Parathyroid adenoma (tissue), 2 donors: ENCODE results near the gene MYO6.
A peak's percentile ranks its signal among the peaks of the same experiment; 100 is the strongest.

Experiments used
- H2AFZ ChIP-seq: fragments of 300-600 bp; sonication (generic); one replicate; pipeline ENCODE4 v1.7.0; 2017; ENCODE audit warnings: antibody characterized with exemption, mild to moderate bottlenecking
- H3K27ac ChIP-seq: fragments of 300-600 bp; sonication (generic); one replicate; pipeline ENCODE4 v1.7.0; 2017
- H3K27me3 ChIP-seq: fragments of 300-600 bp; sonication (generic); one replicate; pipeline ENCODE4 v1.7.0; 2017; ENCODE audit warnings: low read length; ENCODE audit not compliant: control insufficient read depth, insufficient read depth
- H3K36me3 ChIP-seq: fragments of 300-600 bp; sonication (generic); one replicate; pipeline ENCODE4 v1.7.0; 2017; ENCODE audit warnings: low read length; ENCODE audit not compliant: control insufficient read depth, insufficient read depth
- H3K4me1 ChIP-seq: fragments of 300-600 bp; sonication (generic); one replicate; pipeline ENCODE4 v1.7.0; 2017; ENCODE audit warnings: control low read depth
- H3K4me2 ChIP-seq: fragments of 300-600 bp; sonication (generic); one replicate; pipeline ENCODE4 v1.7.0; 2017; ENCODE audit warnings: low read length
- H3K4me3 ChIP-seq: fragments of 300-600 bp; sonication (generic); one replicate; pipeline ENCODE4 v1.7.0; 2017; ENCODE audit warnings: low read depth, low read length
- H3K79me2 ChIP-seq: fragments of 300-600 bp; sonication (generic); one replicate; pipeline ENCODE4 v1.7.0; 2017; ENCODE audit warnings: control low read depth
- H3K9ac ChIP-seq: fragments of 300-600 bp; sonication (generic); one replicate; pipeline ENCODE4 v1.7.0; 2017; ENCODE audit warnings: mild to moderate bottlenecking
- H3K9me3 ChIP-seq: fragments of 300-600 bp; sonication (generic); one replicate; pipeline ENCODE4 v1.7.0; 2017; ENCODE audit warnings: low read length; ENCODE audit not compliant: control insufficient read depth
- TF ChIP-seq, protein P1 (sequence below): fragments of 300-600 bp; sonication (generic); IDR thresholded peaks from one replicate; pipeline ENCODE4 v1.7.0; 2017; ENCODE audit warnings: antibody characterized with exemption, mild to moderate bottlenecking
- donor health status: primary hyperparathyroidism.

The MYO6 gene

DNA sequence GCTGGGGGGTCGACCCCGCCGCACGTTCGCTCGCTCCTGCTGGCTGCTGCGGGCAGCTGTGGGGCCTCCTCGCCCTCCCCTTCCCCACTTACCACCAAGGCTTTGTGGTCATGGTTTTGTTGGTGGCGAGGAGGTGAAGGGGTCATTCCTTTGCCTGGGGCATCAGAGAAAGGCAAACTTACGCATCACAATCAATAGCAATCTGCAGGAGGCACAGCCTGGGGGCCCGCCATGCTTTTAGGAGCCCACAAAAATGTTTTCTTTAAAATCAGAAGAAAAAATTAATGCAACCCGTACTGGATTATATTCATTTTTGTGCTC lies 186.4 kb downstream of the MYO6 start:
- Histone ChIP-seq H3K27me3 (no peaks in the 10 kb centered on the region), H3K4me1 (no peaks in the 10 kb centered on the region), H3K36me3 (no peaks in the 10 kb centered on the region), H3K4me2 (peak overlapping the region; percentile 92), H3K79me2 (no peaks in the 10 kb centered on the region), H2AFZ (peak overlapping the region; percentile 83), H3K4me3 (no peak overlapping the region), H3K9ac (no peak overlapping the region), H3K27ac (no peak overlapping the region), H3K9me3 (no peaks in the 10 kb centered on the region)
- TF ChIP-seq, protein P1, sequence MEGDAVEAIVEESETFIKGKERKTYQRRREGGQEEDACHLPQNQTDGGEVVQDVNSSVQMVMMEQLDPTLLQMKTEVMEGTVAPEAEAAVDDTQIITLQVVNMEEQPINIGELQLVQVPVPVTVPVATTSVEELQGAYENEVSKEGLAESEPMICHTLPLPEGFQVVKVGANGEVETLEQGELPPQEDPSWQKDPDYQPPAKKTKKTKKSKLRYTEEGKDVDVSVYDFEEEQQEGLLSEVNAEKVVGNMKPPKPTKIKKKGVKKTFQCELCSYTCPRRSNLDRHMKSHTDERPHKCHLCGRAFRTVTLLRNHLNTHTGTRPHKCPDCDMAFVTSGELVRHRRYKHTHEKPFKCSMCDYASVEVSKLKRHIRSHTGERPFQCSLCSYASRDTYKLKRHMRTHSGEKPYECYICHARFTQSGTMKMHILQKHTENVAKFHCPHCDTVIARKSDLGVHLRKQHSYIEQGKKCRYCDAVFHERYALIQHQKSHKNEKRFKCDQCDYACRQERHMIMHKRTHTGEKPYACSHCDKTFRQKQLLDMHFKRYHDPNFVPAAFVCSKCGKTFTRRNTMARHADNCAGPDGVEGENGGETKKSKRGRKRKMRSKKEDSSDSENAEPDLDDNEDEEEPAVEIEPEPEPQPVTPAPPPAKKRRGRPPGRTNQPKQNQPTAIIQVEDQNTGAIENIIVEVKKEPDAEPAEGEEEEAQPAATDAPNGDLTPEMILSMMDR, result no peak

DNA sequence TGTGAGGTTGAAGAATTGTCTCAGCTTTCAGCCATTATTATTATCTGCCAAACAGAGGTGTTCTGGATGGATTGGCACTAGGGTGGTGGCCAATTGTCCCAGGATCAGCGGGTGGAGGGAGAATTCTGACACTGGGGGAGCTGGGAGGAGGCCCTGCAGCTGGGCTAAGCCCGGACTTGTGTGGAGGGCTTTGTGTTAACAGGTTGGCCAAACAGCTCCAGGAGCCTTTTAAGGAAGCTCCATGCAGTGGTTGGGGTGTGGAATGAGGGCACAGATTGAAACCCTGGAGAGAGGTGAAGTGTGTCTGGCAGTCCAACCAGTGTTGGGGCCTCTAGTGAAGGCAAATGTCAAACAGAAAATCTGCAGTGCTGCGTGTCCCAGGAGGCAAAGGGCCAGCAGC lies 187.6 kb downstream of the MYO6 start:
- H3K9me3 ChIP-seq, result no peaks in the 10 kb centered on the region
- H3K4me1 ChIP-seq, result no peaks in the 10 kb centered on the region
- no peak overlapping the region for H2AFZ ChIP-seq
- no peak overlapping the region for H3K9ac ChIP-seq
- no peaks in the 10 kb centered on the region for H3K79me2 ChIP-seq
- H3K27ac ChIP-seq, result no peak overlapping the region
- H3K36me3 ChIP-seq, result no peaks in the 10 kb centered on the region
- no peaks in the 10 kb centered on the region for H3K27me3 ChIP-seq
- TF ChIP-seq, protein P1, result no peak
- H3K4me3 ChIP-seq, result no peak overlapping the region
- H3K4me2 ChIP-seq, result no peak overlapping the region

DNA sequence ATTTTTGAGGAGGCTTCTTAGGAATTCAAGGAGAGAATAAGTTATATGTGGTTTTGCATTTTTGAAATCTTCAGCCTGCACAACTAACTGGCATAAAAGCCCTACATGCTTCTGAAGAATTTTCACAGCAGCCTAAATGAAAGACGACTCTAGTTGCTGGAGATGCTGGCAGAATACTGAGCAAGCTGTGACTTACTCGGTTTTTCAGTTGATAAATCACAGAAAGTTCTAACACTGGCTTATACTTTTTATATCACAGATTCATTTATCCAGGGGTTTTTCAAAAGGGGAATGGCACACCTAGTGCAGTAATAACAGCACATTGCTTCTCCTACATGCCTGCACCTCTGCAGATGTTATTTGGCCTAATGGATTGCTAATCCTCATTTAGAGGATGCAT lies 188.8 kb downstream of the MYO6 start:
- Histone ChIP-seq H3K27me3 (no peaks in the 10 kb centered on the region), H3K9ac (no peak overlapping the region), H3K4me2 (no peak overlapping the region), H3K36me3 (no peaks in the 10 kb centered on the region), H3K9me3 (no peaks in the 10 kb centered on the region), H3K79me2 (no peaks in the 10 kb centered on the region), H3K4me1 (no peaks in the 10 kb centered on the region), H3K27ac (no peak overlapping the region), H2AFZ (no peak overlapping the region), H3K4me3 (no peak overlapping the region)
- TF ChIP-seq, protein P1, result no peak

- Histone ChIP-seq H3K27ac (no peak overlapping the region), H3K27me3 (no peaks in the 10 kb centered on the region), H3K9ac (no peak overlapping the region), H3K79me2 (no peaks in the 10 kb centered on the region), H2AFZ (no peak overlapping the region), H3K9me3 (no peaks in the 10 kb centered on the region), H3K36me3 (no peaks in the 10 kb centered on the region), H3K4me3 (no peak overlapping the region), H3K4me1 (no peaks in the 10 kb centered on the region), H3K4me2 (no peak overlapping the region)
- TF ChIP-seq, protein P1, result no peak
These were observed 191.5 kb downstream of the MYO6 start for GRCh38 chr6:75940564-75940963.

GRCh38 chr6:75941509-75941908 lies 192.5 kb downstream of the MYO6 start:
- no peaks in the 10 kb centered on the region for H3K36me3 ChIP-seq
- H3K27me3 ChIP-seq, result no peaks in the 10 kb centered on the region
- H3K9ac ChIP-seq, result no peak overlapping the region
- H3K27ac ChIP-seq, result no peak overlapping the region
- H3K4me1 ChIP-seq, result no peaks in the 10 kb centered on the region
- TF ChIP-seq, protein P1, result no peak
- no peak overlapping the region for H2AFZ ChIP-seq
- H3K4me3 ChIP-seq, result no peak overlapping the region
- H3K9me3 ChIP-seq, result no peaks in the 10 kb centered on the region
- H3K4me2 ChIP-seq, result no peak overlapping the region
- H3K79me2 ChIP-seq, result no peaks in the 10 kb centered on the region
